Measurements from ENCODE around the gene KCNH4. TPM values are rescaled to one million over a fixed set of nuclear protein-coding genes. Genes with fewer than 3 reads are reported as not detected.

The KCNH4 gene
- under 1 TPM in 4 of 5 donors, not detected in 1; 0.06 to 0.35 (median 0.20) TPM for total RNA-seq
- total RNA-seq (2013) = 0.04 TPM
- total RNA-seq = 0 to 11.6 (median 0.50) reads per million in 29 experiments

DNA sequence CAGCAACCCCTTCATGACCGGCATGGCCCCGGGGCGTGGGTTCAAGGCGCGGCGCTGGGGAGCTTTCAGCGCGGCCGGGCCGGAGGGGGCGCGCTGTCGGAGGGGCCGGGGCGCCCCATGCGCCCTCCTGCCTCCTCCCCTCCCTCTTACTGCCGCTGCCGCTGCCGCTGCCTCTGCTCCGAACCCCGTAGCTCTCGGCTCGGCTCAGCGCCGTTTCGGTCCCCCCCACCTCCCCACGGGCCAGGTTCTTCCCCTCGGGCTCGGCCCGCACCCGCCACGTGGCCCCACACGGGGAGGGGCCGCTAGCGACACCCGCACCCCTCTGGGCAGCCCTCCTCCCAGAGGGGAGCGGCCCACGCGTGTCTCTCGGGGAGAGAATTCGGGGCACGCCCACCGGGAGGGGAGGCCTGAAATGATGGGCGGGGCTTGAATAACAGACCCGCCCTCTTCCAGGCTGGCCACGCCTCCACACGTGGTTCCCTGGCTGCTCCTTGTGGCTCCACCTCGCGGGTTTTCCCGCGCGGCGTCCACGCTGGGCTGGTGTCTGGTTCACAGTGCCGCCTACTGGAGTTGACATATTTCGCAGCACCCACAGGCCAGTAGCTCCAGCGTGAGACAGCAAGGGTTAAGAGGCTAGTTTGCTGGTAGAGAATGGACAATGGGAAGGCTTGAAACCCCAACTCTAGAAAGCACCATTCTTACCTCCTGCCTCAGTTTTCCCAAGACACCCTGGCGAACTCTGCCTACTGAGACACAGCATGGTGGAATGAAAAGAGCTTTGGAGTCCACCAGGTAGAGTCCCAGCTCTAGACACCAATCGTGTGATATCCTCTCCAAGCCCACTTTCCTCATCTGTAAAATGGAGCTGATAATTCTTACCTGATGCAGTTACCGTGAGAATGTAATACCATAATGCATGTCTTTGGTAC lies at the start of gene KCNH4:
Gene KCNH4, minus strand, starts transcription at position 221 of the 929 bp plus-strand sequence. Its CDS starts 197 bp downstream, at position 24.
- peaks cover 5 to 60% of the 10 kb centered on the region in 2 experiments for H3K4me1 ChIP-seq (ENCODE audit: control insufficient read depth in 1 of 2, extremely low read depth in 1 of 2, insufficient read depth in 2 of 2, low read length in 2 of 2)
- no peak within 1 kb of the TSS for H3K27ac ChIP-seq (ENCODE audit: low read length)
- peak within 1 kb of the TSS; percentile 37 to 56 for H3K4me3 ChIP-seq (ENCODE audit: control insufficient read depth in 1 of 2, extremely low read depth in 1 of 2, low read length in 1 of 2)
- peaks cover 0 to 33% of the 10 kb centered on the region in 2 experiments for H3K27me3 ChIP-seq (replicated peaks in 1 of 2; ENCODE audit: control insufficient read depth in 2 of 2, extremely low read depth in 1 of 2, insufficient read depth in 2 of 2, low read length in 1 of 2)
- Mint-ChIP-seq H3K4me1 (peaks cover 40 to 66% (median 42%) of the 10 kb centered on the region in 3 donors), H3K27me3 (peaks cover 11 to 20% of the 10 kb centered on the region in 2 donors), H3K9me3 (no peaks in the 10 kb centered on the region), H3K4me3 (peak within 1 kb of the TSS; percentile 54 to 84 (median 58)), H3K27ac (no peak within 1 kb of the TSS), H3K36me3 (no peaks in the 10 kb centered on the region)
- WGBS (ENCODE audit: insufficient coverage) = 0% methylated on average over 37 of the region's 60 CpGs
- ChIA-PET CTCF (interaction anchor here (0.5 to 1.3 kb wide), 5 partner anchors 13 to 163 kb away, joined by 3 to 8 read pairs (median 3); partner anchors contain the start of gene GHDC (in 1 of the 2)), POLR2A (interaction anchor here (0.5 to 0.6 kb wide), 4 partner anchors 21 to 1756 kb away, joined by 3 to 6 read pairs (median 5); partner anchors contain the start of gene ODAD4 (in 1 of the 2))
- H3K36me3 ChIP-seq (ENCODE audit: control insufficient read depth in 2 of 2, extremely low read depth in 1 of 2, insufficient read depth in 1 of 2, low read length in 1 of 2) = no peaks in the 10 kb centered on the region
- DNase-seq (peak; percentile 52 to 93 (median 75)), ATAC-seq (replicated peaks in 1 of 4) (peak; percentile 37 to 63 (median 44))
- no peaks in the 10 kb centered on the region for H3K9me3 ChIP-seq

- Mint-ChIP-seq H3K27me3 (no peaks in the 10 kb centered on the region), H3K27ac (peak overlapping the region; percentile 54 to 60), H3K4me3 (no peak overlapping the region), H3K36me3 (peaks cover 17% of the 10 kb centered on the region), H3K4me1 (peaks cover 26 to 39% (median 38%) of the 10 kb centered on the region in 3 donors), H3K9me3 (no peaks in the 10 kb centered on the region)
- H3K27me3 ChIP-seq (replicated peaks in 1 of 2; ENCODE audit: control insufficient read depth in 2 of 2, extremely low read depth in 1 of 2, insufficient read depth in 2 of 2, low read length in 1 of 2) = no peaks in the 10 kb centered on the region
- CTCF ChIA-PET = interaction anchor here in 1 of 2 donors (0.8 kb wide), 1 partner anchor 83 kb away, joined by 4 read pairs; no protein-coding TSS in a partner anchor
- POLR2A ChIA-PET = interaction anchor here in 1 of 2 donors (0.6 to 0.7 kb wide), 2 partner anchors 91 to 444 kb away, joined by 3 to 5 read pairs; no protein-coding TSS in a partner anchor
- H3K36me3 ChIP-seq (ENCODE audit: control insufficient read depth in 2 of 2, extremely low read depth in 1 of 2, insufficient read depth in 1 of 2, low read length in 1 of 2) = peaks cover 8 to 29% of the 10 kb centered on the region in 2 donors
- WGBS (ENCODE audit: insufficient coverage) = 100% methylated on average over 2 of the region's 5 CpGs
- ATAC-seq (replicated peaks in 1 of 4) = no peak
- H3K27ac ChIP-seq (ENCODE audit: low read length) = no peak overlapping the region
- H3K4me1 ChIP-seq (ENCODE audit: control insufficient read depth in 1 of 2, extremely low read depth in 1 of 2, insufficient read depth in 2 of 2, low read length in 2 of 2) = peaks cover 0 to 7% of the 10 kb centered on the region in 2 experiments
- DNase-seq = no peak
- no peaks in the 10 kb centered on the region for H3K9me3 ChIP-seq
- H3K4me3 ChIP-seq (ENCODE audit: control insufficient read depth in 1 of 2, extremely low read depth in 1 of 2, low read length in 1 of 2) = no peak overlapping the region
Observed at GRCh38 chr17:42230225-42230624, 49.3 kb upstream of the KCNH4 start.

DNA sequence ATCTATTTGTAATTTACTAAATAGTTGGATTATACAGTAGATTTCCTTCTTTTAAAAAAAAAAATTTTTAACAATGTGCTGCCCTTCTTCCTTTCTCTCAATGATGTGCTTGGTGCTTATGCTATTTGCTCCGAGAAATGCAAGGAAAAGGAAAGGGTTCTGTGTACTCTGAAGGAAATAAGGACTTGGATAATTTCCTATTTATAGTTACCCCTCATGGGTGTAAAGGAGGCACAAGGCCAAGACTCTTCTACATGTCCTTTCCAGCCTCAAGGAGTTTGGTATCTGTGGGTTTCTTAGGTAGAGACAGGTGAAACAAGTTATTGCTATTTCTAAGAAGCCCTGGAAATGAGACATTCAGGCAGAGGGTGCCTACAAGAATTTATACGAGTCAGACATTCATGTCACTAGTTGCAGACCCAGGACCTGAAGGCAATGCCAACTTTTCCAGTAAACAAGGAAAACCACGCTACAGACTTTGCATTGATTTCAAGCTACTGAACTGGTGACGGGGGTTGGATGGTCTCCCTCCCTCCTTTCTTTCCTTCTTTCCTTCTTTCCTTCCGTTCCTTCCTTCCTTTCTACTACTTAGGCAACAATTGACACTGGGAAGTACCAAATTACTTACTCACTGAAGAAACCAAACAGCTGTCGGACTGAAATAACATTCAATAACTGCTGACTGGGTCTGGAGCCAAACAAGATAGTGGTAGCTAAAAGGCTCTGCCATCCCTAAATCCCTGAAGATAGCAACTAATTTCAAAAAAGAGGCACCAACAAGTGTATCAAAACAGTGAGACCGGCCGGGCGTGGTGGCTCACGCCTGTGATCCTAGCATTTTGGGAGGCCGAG lies 47.1 kb upstream of the KCNH4 start:
- ChIA-PET CTCF (no interaction called here), POLR2A (no interaction called here)
- Histone ChIP-seq H3K9me3 (no peaks in the 10 kb centered on the region), H3K27ac (ENCODE audit: low read length) (no peak overlapping the region), H3K4me3 (ENCODE audit: control insufficient read depth in 1 of 2, extremely low read depth in 1 of 2, low read length in 1 of 2) (no peak overlapping the region), H3K4me1 (ENCODE audit: control insufficient read depth in 1 of 2, extremely low read depth in 1 of 2, insufficient read depth in 2 of 2, low read length in 2 of 2) (peaks cover 0 to 4% of the 10 kb centered on the region in 2 experiments), H3K36me3 (ENCODE audit: control insufficient read depth in 2 of 2, extremely low read depth in 1 of 2, insufficient read depth in 1 of 2, low read length in 1 of 2) (peaks cover 8 to 50% of the 10 kb centered on the region in 2 donors), H3K27me3 (replicated peaks in 1 of 2; ENCODE audit: control insufficient read depth in 2 of 2, extremely low read depth in 1 of 2, insufficient read depth in 2 of 2, low read length in 1 of 2) (no peaks in the 10 kb centered on the region)
- Mint-ChIP-seq H3K27me3 (no peaks in the 10 kb centered on the region), H3K4me1 (peaks cover 12 to 25% (median 24%) of the 10 kb centered on the region in 3 donors), H3K36me3 (peaks cover 26% of the 10 kb centered on the region), H3K4me3 (no peak overlapping the region), H3K9me3 (no peaks in the 10 kb centered on the region), H3K27ac (peak overlapping the region in 1 of 2 donors; percentile 4)
- DNase-seq = no peak
- 94% methylated on average over 10 of the region's 11 CpGs for WGBS (ENCODE audit: insufficient coverage)
- ATAC-seq (replicated peaks in 1 of 4) = no peak

DNA sequence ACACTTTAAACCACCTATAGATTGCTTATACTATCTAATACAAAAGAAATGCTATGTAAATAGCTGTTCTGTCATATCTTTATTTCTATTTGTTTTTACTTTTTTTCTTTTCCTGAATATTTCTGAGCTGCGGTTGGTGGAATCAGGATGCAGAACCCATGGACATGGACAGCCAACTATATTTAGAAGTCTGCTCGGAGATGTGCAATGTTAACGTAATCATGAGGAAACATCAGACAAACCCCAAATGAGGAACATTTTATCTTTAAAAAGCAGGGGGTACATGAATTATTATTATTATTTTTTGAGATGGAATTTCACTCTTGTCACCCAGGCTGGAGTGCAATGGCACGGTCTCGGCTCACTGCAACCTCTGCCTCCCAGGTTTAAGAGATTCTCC lies 44.7 kb upstream of the KCNH4 start:
- Mint-ChIP-seq H3K4me3 (no peak overlapping the region), H3K4me1 (peaks cover 14 to 21% (median 16%) of the 10 kb centered on the region in 3 donors), H3K27ac (peak overlapping the region in 1 of 2 donors; percentile 28), H3K9me3 (no peaks in the 10 kb centered on the region), H3K27me3 (no peaks in the 10 kb centered on the region), H3K36me3 (peaks cover 35% of the 10 kb centered on the region)
- H3K27ac ChIP-seq (ENCODE audit: low read length) = no peak overlapping the region
- H3K4me1 ChIP-seq (ENCODE audit: control insufficient read depth in 1 of 2, extremely low read depth in 1 of 2, insufficient read depth in 2 of 2, low read length in 2 of 2) = peaks cover 0 to 7% of the 10 kb centered on the region in 2 experiments
- no peaks in the 10 kb centered on the region for H3K9me3 ChIP-seq
- no peak overlapping the region for H3K4me3 ChIP-seq (ENCODE audit: control insufficient read depth in 1 of 2, extremely low read depth in 1 of 2, low read length in 1 of 2)
- no peak for DNase-seq
- no peaks in the 10 kb centered on the region for H3K27me3 ChIP-seq (replicated peaks in 1 of 2; ENCODE audit: control insufficient read depth in 2 of 2, extremely low read depth in 1 of 2, insufficient read depth in 2 of 2, low read length in 1 of 2)
- ChIA-PET CTCF (no interaction called here), POLR2A (no interaction called here)
- H3K36me3 ChIP-seq (ENCODE audit: control insufficient read depth in 2 of 2, extremely low read depth in 1 of 2, insufficient read depth in 1 of 2, low read length in 1 of 2) = peaks cover 8 to 59% of the 10 kb centered on the region in 2 donors
- no CpG with 5 or more reads among the region's 5 CpGs for WGBS (ENCODE audit: insufficient coverage)
- no peak for ATAC-seq (replicated peaks in 1 of 4)

DNA sequence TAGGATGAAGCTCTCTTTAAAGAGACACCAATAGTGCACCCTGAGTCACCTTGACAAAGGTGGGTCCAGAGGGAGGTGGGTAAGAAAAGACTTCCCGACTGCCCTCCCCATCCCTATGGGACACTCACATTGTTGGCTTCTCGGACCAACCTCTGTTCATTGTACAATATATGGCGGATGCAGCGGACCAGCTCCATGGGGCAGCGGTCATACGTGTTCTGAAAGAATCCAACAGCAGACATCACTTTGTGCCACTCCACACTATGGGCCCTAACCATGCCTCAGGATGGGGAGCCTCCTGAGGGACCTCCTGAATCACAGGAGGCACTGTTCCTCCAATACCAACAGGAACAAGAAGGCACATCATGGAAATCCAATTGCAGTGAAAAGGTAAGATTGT lies 43.7 kb upstream of the KCNH4 start:
- H3K4me1 Mint-ChIP-seq = peaks cover 7 to 14% (median 14%) of the 10 kb centered on the region in 3 donors
- WGBS (ENCODE audit: insufficient coverage) = 98% methylated on average over 5 of the region's 6 CpGs
- no peak overlapping the region for H3K4me3 Mint-ChIP-seq
- no peaks in the 10 kb centered on the region for H3K9me3 Mint-ChIP-seq
- H3K27ac Mint-ChIP-seq = peak overlapping the region in 1 of 2 donors; percentile 48
- CTCF ChIA-PET = no interaction called here
- Histone ChIP-seq H3K4me3 (ENCODE audit: control insufficient read depth in 1 of 2, extremely low read depth in 1 of 2, low read length in 1 of 2) (no peak overlapping the region), H3K27me3 (replicated peaks in 1 of 2; ENCODE audit: control insufficient read depth in 2 of 2, extremely low read depth in 1 of 2, insufficient read depth in 2 of 2, low read length in 1 of 2) (no peaks in the 10 kb centered on the region), H3K27ac (ENCODE audit: low read length) (no peak overlapping the region), H3K36me3 (ENCODE audit: control insufficient read depth in 2 of 2, extremely low read depth in 1 of 2, insufficient read depth in 1 of 2, low read length in 1 of 2) (peaks cover 11 to 69% of the 10 kb centered on the region in 2 donors), H3K9me3 (no peaks in the 10 kb centered on the region), H3K4me1 (ENCODE audit: control insufficient read depth in 1 of 2, extremely low read depth in 1 of 2, insufficient read depth in 2 of 2, low read length in 2 of 2) (peaks cover 0 to 5% of the 10 kb centered on the region in 2 experiments)
- no peak for ATAC-seq (replicated peaks in 1 of 4)
- no peak for DNase-seq
- POLR2A ChIA-PET = interaction anchor here in 1 of 2 donors (0.6 kb wide), 1 partner anchor 189 kb away, joined by 15 read pairs; no protein-coding TSS in a partner anchor
- peaks cover 30% of the 10 kb centered on the region for H3K36me3 Mint-ChIP-seq
- H3K27me3 Mint-ChIP-seq = no peaks in the 10 kb centered on the region

All from T-cell (primary cell).